HEK293 (cell line): Measurements from ENCODE around the gene IL36RN.

Source experiments
- TCF7L2 ChIP-seq: IDR thresholded peaks from 2 replicates; pipeline ENCODE4 v1.6.1; 2011; ENCODE audit warnings: low read depth, mild to moderate bottlenecking, inconsistent platforms, low read length, moderate library complexity, borderline replicate concordance
- ZNF274 ChIP-seq, 2 experiments: fragments of 200-500 bp in 1 of 2; fragments of 450-650 bp in 1 of 2; sonication (Bioruptor generic) in 1 of 2; formaldehyde crosslinking in 1 of 2; IDR thresholded peaks; 2 replicates each; pipeline versions ENCODE4 v1.5.1 to v1.6.1; 2014 to 2016; ENCODE audit warnings: borderline replicate concordance in 1 of 2, inconsistent platforms in 1 of 2, low read length in 1 of 2, missing biosample characterization in 1 of 2, missing genetic modification characterization in 1 of 2
- ZNF629 ChIP-seq: fragments of 450-650 bp; formaldehyde crosslinking; IDR thresholded peaks from 2 replicates; pipeline ENCODE4 v1.5.1; 2017; ENCODE audit warnings: missing biosample characterization, missing genetic modification characterization
- TF ChIP-seq, protein P1 (sequence below): fragments of 450-650 bp; formaldehyde crosslinking; IDR thresholded peaks from 2 replicates; pipeline ENCODE4 v1.5.1; 2017; ENCODE audit warnings: missing biosample characterization, missing genetic modification characterization
- TF ChIP-seq, protein P2 (sequence below): fragments of 450-650 bp; formaldehyde crosslinking; IDR thresholded peaks from 2 replicates; pipeline ENCODE4 v1.5.1; 2016; ENCODE audit warnings: missing biosample characterization, missing genetic modification characterization

DNA sequence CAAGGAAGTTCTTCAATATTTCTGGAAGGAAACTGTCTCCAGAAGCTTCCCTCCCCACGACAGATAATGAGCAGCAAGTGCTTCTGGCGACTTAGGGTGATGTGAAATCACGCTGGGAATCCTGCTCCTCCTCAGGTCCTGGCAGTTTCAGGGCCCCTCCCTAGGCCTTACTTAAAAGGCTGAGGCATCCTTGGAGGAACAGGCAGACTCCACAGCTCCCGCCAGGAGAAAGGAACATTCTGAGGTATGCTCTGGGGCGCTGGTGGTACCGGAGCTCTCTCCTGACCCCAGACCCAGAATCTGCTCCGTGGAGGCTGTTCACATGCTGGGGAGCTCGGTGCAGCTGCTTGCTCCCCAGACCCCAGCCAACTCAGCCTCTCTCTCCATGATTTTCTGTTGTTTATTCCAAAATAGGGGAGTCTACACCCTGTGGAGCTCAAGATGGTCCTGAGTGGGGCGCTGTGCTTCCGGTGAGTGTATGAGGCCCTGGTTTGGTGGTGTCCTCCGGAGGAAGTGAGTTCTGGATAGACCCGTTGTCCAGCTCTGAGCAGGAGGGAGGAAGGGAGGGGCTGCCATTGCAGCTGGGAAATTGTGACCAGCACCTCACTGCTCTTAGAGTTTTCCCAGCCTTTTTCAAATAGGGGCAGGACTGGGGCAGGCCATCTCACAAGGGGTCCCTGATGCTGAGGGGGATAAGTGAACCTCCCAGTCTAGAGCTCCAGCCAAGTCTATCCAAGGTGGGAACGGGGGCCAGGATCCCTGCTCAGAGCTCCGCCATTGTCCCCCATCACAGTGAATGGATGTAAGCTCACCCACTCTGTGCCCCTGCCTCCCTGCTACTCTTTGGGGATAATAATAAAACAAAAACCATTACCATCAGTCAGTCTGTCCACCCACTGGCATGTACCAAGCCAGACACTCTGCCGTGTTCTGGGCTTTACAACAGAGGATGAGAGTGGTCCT is at the start of gene IL36RN:
- TF ChIP-seq ZNF274 (IDR thresholded peaks at IDR 0.05; ENCODE audit: low read length) (no peak), ZNF274 (tag by site-specific recombination; IDR thresholded peaks at IDR 0.05; ENCODE audit: borderline replicate concordance) (no peak), TCF7L2 (no peak), ZNF629 (tag by site-specific recombination) (no peak)
- TF ChIP-seq, protein P1, sequence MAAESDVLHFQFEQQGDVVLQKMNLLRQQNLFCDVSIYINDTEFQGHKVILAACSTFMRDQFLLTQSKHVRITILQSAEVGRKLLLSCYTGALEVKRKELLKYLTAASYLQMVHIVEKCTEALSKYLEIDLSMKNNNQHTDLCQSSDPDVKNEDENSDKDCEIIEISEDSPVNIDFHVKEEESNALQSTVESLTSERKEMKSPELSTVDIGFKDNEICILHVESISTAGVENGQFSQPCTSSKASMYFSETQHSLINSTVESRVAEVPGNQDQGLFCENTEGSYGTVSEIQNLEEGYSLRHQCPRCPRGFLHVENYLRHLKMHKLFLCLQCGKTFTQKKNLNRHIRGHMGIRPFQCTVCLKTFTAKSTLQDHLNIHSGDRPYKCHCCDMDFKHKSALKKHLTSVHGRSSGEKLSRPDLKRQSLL (tag by site-specific recombination): no peak
- TF ChIP-seq, protein P2, sequence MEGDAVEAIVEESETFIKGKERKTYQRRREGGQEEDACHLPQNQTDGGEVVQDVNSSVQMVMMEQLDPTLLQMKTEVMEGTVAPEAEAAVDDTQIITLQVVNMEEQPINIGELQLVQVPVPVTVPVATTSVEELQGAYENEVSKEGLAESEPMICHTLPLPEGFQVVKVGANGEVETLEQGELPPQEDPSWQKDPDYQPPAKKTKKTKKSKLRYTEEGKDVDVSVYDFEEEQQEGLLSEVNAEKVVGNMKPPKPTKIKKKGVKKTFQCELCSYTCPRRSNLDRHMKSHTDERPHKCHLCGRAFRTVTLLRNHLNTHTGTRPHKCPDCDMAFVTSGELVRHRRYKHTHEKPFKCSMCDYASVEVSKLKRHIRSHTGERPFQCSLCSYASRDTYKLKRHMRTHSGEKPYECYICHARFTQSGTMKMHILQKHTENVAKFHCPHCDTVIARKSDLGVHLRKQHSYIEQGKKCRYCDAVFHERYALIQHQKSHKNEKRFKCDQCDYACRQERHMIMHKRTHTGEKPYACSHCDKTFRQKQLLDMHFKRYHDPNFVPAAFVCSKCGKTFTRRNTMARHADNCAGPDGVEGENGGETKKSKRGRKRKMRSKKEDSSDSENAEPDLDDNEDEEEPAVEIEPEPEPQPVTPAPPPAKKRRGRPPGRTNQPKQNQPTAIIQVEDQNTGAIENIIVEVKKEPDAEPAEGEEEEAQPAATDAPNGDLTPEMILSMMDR (tag by site-specific recombination): no peak
